Measurements from ENCODE around the gene ZBTB7A.

DNA sequence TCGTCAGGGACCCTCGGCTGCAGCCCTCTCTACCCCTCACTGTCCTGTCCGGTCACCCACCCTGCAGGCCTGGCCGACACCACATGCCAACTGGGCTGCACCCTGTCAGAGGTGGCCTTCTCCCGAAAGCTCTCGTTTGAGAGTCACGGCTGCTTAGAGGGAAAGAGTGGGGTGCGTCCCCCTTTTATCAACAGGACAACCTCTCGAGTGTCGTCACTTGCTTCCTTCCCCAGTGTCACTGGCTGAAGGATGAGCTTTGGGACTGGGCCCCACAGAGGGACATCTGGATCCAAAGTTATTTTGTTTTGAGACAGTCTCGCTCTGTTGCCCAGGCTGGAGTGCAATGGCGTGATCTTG lies 28.8 kb upstream of the ZBTB7A start:
- TF ChIP-seq, protein P1, sequence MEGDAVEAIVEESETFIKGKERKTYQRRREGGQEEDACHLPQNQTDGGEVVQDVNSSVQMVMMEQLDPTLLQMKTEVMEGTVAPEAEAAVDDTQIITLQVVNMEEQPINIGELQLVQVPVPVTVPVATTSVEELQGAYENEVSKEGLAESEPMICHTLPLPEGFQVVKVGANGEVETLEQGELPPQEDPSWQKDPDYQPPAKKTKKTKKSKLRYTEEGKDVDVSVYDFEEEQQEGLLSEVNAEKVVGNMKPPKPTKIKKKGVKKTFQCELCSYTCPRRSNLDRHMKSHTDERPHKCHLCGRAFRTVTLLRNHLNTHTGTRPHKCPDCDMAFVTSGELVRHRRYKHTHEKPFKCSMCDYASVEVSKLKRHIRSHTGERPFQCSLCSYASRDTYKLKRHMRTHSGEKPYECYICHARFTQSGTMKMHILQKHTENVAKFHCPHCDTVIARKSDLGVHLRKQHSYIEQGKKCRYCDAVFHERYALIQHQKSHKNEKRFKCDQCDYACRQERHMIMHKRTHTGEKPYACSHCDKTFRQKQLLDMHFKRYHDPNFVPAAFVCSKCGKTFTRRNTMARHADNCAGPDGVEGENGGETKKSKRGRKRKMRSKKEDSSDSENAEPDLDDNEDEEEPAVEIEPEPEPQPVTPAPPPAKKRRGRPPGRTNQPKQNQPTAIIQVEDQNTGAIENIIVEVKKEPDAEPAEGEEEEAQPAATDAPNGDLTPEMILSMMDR (IDR thresholded peaks at IDR 0.05) = no peak
- no peak for TF ChIP-seq POLR2A (IDR thresholded peaks at IDR 0.05)

Data from esophagus squamous epithelium (tissue), 4 donors.